B cell (primary cell): ENCODE data around the gene DNAJC8. TPM values are rescaled to one million over a fixed set of nuclear protein-coding genes. Genes with fewer than 3 reads are reported as not detected.

ENCODE experiments used
- ATAC-seq: fragments of 200-7000 bp; cut with Tn5 transposase; one replicate; pipeline ENCODE4 v1.10.0; 2021; ENCODE audit warnings: low read depth, mild to moderate bottlenecking, moderate number of reproducible peaks, moderate library complexity
- CTCF ChIA-PET: fragments of 350-600 bp; sonication (Branson Sonifier 250); formaldehyde crosslinking; loops from one replicate; lab custom pipeline; 2021; ENCODE audit warnings: antibody characterized with exemption, inconsistent platforms; lab: Charles Lee
- POLR2A ChIA-PET: fragments of 350-600 bp; sonication (Branson Sonifier 250); formaldehyde crosslinking; loops from one replicate; lab custom pipeline; 2021; ENCODE audit warnings: antibody characterized with exemption; lab: Charles Lee
- DNase-seq: peaks from one replicate; pipeline ENCODE4 v3.0.0; 2013
- H2AFZ ChIP-seq: 2 replicates; pipeline ENCODE4 v1.6.1; 2012; ENCODE audit warnings: mild to moderate bottlenecking, low read depth, low read length; ENCODE audit not compliant: insufficient read depth, poor library complexity, severe bottlenecking
- H3K27ac ChIP-seq, 2 donors: 1 replicate in 1 of 2; 2 replicates in 1 of 2; pipeline ENCODE4 v1.5.1; 2012 to 2013; ENCODE audit warnings: low read length in 2 of 2, mild to moderate bottlenecking in 2 of 2, moderate library complexity in 1 of 2
- H3K27me3 ChIP-seq, 4 experiments: fragments of 200-600 bp in 1 of 4; sonication (generic) in 1 of 4; replicated peaks in 1 of 4; 1 replicate in 2 of 4; 2 replicates in 2 of 4; pipeline versions ENCODE4 v1.6.1 to v1.7.0; 2013 to 2016; ENCODE audit warnings: low read length in 3 of 4, mild to moderate bottlenecking in 2 of 4, mixed read lengths in 1 of 4, moderate library complexity in 1 of 4; ENCODE audit not compliant: insufficient read depth in 4 of 4, control insufficient read depth in 3 of 4; ENCODE audit errors: control extremely low read depth in 1 of 4
- H3K36me3 ChIP-seq, 2 experiments: replicated peaks in 1 of 2; 1 replicate in 1 of 2; 2 replicates in 1 of 2; pipeline versions ENCODE4 v1.6.1 to v1.7.1; 2013; ENCODE audit warnings: low read length in 1 of 2; ENCODE audit not compliant: insufficient read depth in 2 of 2, control insufficient read depth in 1 of 2; ENCODE audit errors: control extremely low read depth in 1 of 2, extremely low read depth in 1 of 2
- H3K4me1 ChIP-seq, 2 donors: fragments of 200-600 bp in 1 of 2; sonication (generic) in 1 of 2; 1 replicate in 1 of 2; 2 replicates in 1 of 2; pipeline versions ENCODE4 v1.5.1 to v1.6.1; 2013 to 2017; ENCODE audit warnings: low read length in 2 of 2; ENCODE audit not compliant: control insufficient read depth in 2 of 2, insufficient read depth in 2 of 2
- H3K4me2 ChIP-seq: replicated peaks from 2 replicates; pipeline ENCODE3; 2012; ENCODE audit warnings: mild to moderate bottlenecking, low read depth, low read length; ENCODE audit not compliant: poor library complexity, severe bottlenecking
- H3K4me3 ChIP-seq, 5 experiments: fragments of 200-600 bp in 1 of 5; sonication (generic) in 1 of 5; 1 replicate in 3 of 5; 2 replicates in 2 of 5; pipeline versions ENCODE4 v1.5.1 to v1.7.0; 2011 to 2016; ENCODE audit warnings: low read length in 4 of 5, mild to moderate bottlenecking in 4 of 5, low read depth in 2 of 5, control low read depth in 1 of 5, moderate library complexity in 1 of 5; ENCODE audit not compliant: insufficient read depth in 1 of 5; ENCODE audit errors: control extremely low read depth in 1 of 5, extremely low read depth in 1 of 5
- H3K79me2 ChIP-seq: fragments of 200-600 bp; sonication (generic); one replicate; pipeline ENCODE4 v1.6.0; 2016; ENCODE audit warnings: low read length; ENCODE audit not compliant: control insufficient read depth, insufficient read depth
- H3K9ac ChIP-seq: fragments of 200-600 bp; sonication (generic); 2 replicates; pipeline ENCODE4 v1.6.1; 2017; ENCODE audit warnings: mild to moderate bottlenecking, low read length, moderate library complexity
- H3K9me3 ChIP-seq, 3 donors: one replicate each; pipeline versions ENCODE4 v1.6.1 to v1.7.1; 2013; ENCODE audit warnings: low read length in 2 of 3; ENCODE audit not compliant: control insufficient read depth in 2 of 3, insufficient read depth in 1 of 3; ENCODE audit errors: control extremely low read depth in 1 of 3
- H4K20me1 ChIP-seq: 2 replicates; pipeline ENCODE4 v1.6.0; 2012; ENCODE audit warnings: mild to moderate bottlenecking, low read length; ENCODE audit not compliant: insufficient read depth, control insufficient read depth, poor library complexity, severe bottlenecking
- H3K27ac Mint-ChIP-seq: one replicate; pipeline ENCODE4 v1.8.0; 2021; ENCODE audit warnings: mixed read lengths
- H3K27me3 Mint-ChIP-seq: one replicate; pipeline ENCODE4 v1.8.0; 2021; ENCODE audit warnings: mixed read lengths
- H3K4me1 Mint-ChIP-seq: one replicate; pipeline ENCODE4 v1.8.0; 2021; ENCODE audit warnings: mixed read lengths
- H3K4me3 Mint-ChIP-seq: one replicate; pipeline ENCODE4 v1.8.0; 2021; ENCODE audit warnings: mixed read lengths
- H3K9me3 Mint-ChIP-seq: one replicate; pipeline ENCODE4 v1.8.0; 2022; ENCODE audit warnings: mixed read lengths; ENCODE audit not compliant: insufficient read depth
- CTCF ChIP-seq: fragments of 200-600 bp; IDR thresholded peaks from one replicate; pipeline ENCODE4 v1.8.0; 2022; ENCODE audit warnings: antibody characterized with exemption, mild to moderate bottlenecking
- EZH2 ChIP-seq: IDR thresholded peaks from 2 replicates; pipeline ENCODE4 v1.6.1; 2012; ENCODE audit warnings: borderline replicate concordance, low read depth, mild to moderate bottlenecking, moderate library complexity, low read length; ENCODE audit not compliant: insufficient read depth, poor library complexity, severe bottlenecking
- WGBS: methylation state at CpG from one replicate; pipeline ENCODE4 v1.1.5; 2013; ENCODE audit warnings: missing lambda C conversion rate; ENCODE audit not compliant: insufficient coverage; 5-methylcytosine and 5-hydroxymethylcytosine counted together
- intact Hi-C: fragments of 100-400 bp; cut with micrococcal nuclease; formaldehyde crosslinking; loops from one replicate; pipeline ENCODE4 v1.10.0; 2022
- polyA plus RNA-seq: library from polyadenylated mRNA; depleted of rRNA; stranded (reverse); fragments of >200 nt; gene quantifications from 2 replicates; pipeline ENCODE4 v1.2.3, GENCODE V29; 2012
- total RNA-seq, 2 donors: library from RNA; stranded (reverse); fragments of 120-200 nt in 1 of 2; gene quantifications; 1 replicate in 1 of 2; 2 replicates in 1 of 2; pipeline versions ENCODE4 v1.2.3 to v1.2.4, GENCODE V29; 2013 to 2022

DNAJC8 gene
- total and polyA plus RNA-seq, 2 donors (not counting 1 experiment from before 2014, with no cell fraction given): 26.3 to 74.6 TPM

GRCh38 chr1:28259934-28260802, 27.3 kb upstream of the DNAJC8 start:
- peaks cover 0 to 4% (median 1%) of the 10 kb centered on the region in 4 experiments for H3K27me3 ChIP-seq
- H3K4me1 ChIP-seq: peaks cover 22% of the 10 kb centered on the region in 2 donors
- peak overlapping the region; percentile 87 for H3K9ac ChIP-seq
- no peaks in the 10 kb centered on the region for H3K9me3 ChIP-seq
- intact Hi-C loops: loop anchor here (1.0 to 10.0 kb wide), 7 partner anchors 13 to 625 kb away; partner anchors contain the start of genes DNAJC8 and RNU11
- H4K20me1 ChIP-seq: no peaks in the 10 kb centered on the region
- 3% methylated on average over 46 of the region's 66 CpGs for WGBS
- TF ChIP-seq EZH2: no peak
- TF ChIP-seq CTCF: no peak
- DNase-seq: peak; percentile 47
- H3K9me3 Mint-ChIP-seq: no peaks in the 10 kb centered on the region
- peak overlapping the region; percentile 84 for H3K4me3 Mint-ChIP-seq
- no peak overlapping the region for H3K27ac Mint-ChIP-seq
- peak overlapping the region; percentile 100 for H3K4me2 ChIP-seq
- ChIA-PET CTCF (interaction anchor here (1.2 to 7.9 kb wide), 2 partner anchors 11 to 615 kb away, joined by 3 to 64 read pairs; no protein-coding TSS in a partner anchor), POLR2A (interaction anchor here (0.5 to 2.9 kb wide), 5 partner anchors 11 to 94 kb away, joined by 4 to 10 read pairs (median 7); partner anchors contain the start of gene MED18)
- H3K4me1 Mint-ChIP-seq: peaks cover 19% of the 10 kb centered on the region
- H3K4me3 ChIP-seq: peak overlapping the region; percentile 7 to 96 (median 92)
- H3K27ac ChIP-seq: peak overlapping the region in 1 of 2 donors; percentile 64
- H3K36me3 ChIP-seq: no peaks in the 10 kb centered on the region
- H3K79me2 ChIP-seq: peaks cover 41% of the 10 kb centered on the region
- H2AFZ ChIP-seq: peak overlapping the region; percentile 91
- ATAC-seq: no peak
- peaks cover 16% of the 10 kb centered on the region for H3K27me3 Mint-ChIP-seq
